SK-N-SH (cell line): ENCODE results near the gene SBSN.

Experiments
- EP300 ChIP-seq, 2 experiments: IDR thresholded peaks; 2 replicates each; pipeline versions ENCODE4 v1.4.0 to v1.6.1; 2012; ENCODE audit warnings: borderline replicate concordance in 1 of 2, low read depth in 1 of 2, low read length in 1 of 2
- JUND ChIP-seq: IDR thresholded peaks from 2 replicates; pipeline ENCODE4 v1.4.0; 2012
- RAD21 ChIP-seq: IDR thresholded peaks from 2 replicates; pipeline ENCODE4 v1.6.1; 2012; ENCODE audit warnings: mild to moderate bottlenecking, low read length
- YY1 ChIP-seq: IDR thresholded peaks from 2 replicates; pipeline ENCODE4 v1.4.0; 2012; ENCODE audit warnings: low read depth, mild to moderate bottlenecking
- TF ChIP-seq, protein P1 (sequence below): fragments of 200-600 bp; sonication (generic); IDR thresholded peaks from 2 replicates; pipeline ENCODE4 v1.6.1; 2017; ENCODE audit warnings: antibody characterized with exemption, mild to moderate bottlenecking, moderate library complexity
- TF ChIP-seq, protein P2 (sequence below): IDR thresholded peaks from 2 replicates; pipeline ENCODE4 v1.6.1; 2012; ENCODE audit warnings: mild to moderate bottlenecking, low read depth, low read length, moderate library complexity

DNA sequence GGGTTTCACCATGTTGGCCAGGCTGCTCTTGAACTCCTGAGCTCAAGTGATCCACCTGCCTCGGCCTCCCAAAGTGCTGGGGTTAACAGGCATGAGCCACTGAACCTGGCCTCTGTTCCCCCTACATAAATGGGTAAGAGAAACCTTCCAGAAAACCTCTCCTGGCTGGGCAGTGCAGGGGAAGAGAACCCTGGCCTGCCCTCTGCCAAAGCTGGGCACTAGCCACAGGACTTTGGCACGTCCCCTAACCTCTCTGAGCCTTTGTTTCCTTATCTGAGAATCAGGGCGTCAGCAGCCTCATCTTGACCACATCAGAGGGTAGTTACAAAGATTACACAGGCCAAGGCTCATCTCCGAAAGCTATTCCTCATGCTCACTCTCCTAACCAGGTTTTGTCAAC lies 2.2 kb downstream of the SBSN start:
- TF ChIP-seq RAD21 = no peak
- TF ChIP-seq, protein P1, sequence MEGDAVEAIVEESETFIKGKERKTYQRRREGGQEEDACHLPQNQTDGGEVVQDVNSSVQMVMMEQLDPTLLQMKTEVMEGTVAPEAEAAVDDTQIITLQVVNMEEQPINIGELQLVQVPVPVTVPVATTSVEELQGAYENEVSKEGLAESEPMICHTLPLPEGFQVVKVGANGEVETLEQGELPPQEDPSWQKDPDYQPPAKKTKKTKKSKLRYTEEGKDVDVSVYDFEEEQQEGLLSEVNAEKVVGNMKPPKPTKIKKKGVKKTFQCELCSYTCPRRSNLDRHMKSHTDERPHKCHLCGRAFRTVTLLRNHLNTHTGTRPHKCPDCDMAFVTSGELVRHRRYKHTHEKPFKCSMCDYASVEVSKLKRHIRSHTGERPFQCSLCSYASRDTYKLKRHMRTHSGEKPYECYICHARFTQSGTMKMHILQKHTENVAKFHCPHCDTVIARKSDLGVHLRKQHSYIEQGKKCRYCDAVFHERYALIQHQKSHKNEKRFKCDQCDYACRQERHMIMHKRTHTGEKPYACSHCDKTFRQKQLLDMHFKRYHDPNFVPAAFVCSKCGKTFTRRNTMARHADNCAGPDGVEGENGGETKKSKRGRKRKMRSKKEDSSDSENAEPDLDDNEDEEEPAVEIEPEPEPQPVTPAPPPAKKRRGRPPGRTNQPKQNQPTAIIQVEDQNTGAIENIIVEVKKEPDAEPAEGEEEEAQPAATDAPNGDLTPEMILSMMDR = no peak
- TF ChIP-seq, protein P2, sequence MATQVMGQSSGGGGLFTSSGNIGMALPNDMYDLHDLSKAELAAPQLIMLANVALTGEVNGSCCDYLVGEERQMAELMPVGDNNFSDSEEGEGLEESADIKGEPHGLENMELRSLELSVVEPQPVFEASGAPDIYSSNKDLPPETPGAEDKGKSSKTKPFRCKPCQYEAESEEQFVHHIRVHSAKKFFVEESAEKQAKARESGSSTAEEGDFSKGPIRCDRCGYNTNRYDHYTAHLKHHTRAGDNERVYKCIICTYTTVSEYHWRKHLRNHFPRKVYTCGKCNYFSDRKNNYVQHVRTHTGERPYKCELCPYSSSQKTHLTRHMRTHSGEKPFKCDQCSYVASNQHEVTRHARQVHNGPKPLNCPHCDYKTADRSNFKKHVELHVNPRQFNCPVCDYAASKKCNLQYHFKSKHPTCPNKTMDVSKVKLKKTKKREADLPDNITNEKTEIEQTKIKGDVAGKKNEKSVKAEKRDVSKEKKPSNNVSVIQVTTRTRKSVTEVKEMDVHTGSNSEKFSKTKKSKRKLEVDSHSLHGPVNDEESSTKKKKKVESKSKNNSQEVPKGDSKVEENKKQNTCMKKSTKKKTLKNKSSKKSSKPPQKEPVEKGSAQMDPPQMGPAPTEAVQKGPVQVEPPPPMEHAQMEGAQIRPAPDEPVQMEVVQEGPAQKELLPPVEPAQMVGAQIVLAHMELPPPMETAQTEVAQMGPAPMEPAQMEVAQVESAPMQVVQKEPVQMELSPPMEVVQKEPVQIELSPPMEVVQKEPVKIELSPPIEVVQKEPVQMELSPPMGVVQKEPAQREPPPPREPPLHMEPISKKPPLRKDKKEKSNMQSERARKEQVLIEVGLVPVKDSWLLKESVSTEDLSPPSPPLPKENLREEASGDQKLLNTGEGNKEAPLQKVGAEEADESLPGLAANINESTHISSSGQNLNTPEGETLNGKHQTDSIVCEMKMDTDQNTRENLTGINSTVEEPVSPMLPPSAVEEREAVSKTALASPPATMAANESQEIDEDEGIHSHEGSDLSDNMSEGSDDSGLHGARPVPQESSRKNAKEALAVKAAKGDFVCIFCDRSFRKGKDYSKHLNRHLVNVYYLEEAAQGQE = no peak
- TF ChIP-seq JUND = no peak
- no peak for TF ChIP-seq YY1
- no peak for TF ChIP-seq EP300 (IDR thresholded peaks at IDR 0.05; ENCODE audit: borderline replicate concordance in 1 of 2, low read depth in 1 of 2, low read length in 1 of 2)
